Activated T-helper 2 cell treated with anti-CD3 and anti-CD28 coated beads, Interferon-gamma antibody, Interleukin-2, Interleukin-4, amounts not matched to agents 10 μg/mL and 5 μg/mL and 100 μg/mL, durations not matched to agents 14 hours and 24 hours and 36 hours (primary cell): Measurements from ENCODE around the gene PLOD2. TPM values are rescaled to one million over a fixed set of nuclear protein-coding genes. Genes with fewer than 3 reads are reported as not detected.

Experiments used
- DNase-seq: peaks from one replicate; pipeline ENCODE4 v3.0.0; 2021; ENCODE audit warnings: low spot score
- H3K27ac Mint-ChIP-seq: one replicate; pipeline ENCODE4 v1.8.0; 2021; ENCODE audit warnings: mixed read lengths
- H3K27me3 Mint-ChIP-seq: one replicate; pipeline ENCODE4 v1.8.0; 2021; ENCODE audit warnings: low read depth, mixed read lengths
- H3K36me3 Mint-ChIP-seq: one replicate; pipeline ENCODE4 v1.8.0; 2021; ENCODE audit warnings: low read depth, mixed read lengths
- H3K4me1 Mint-ChIP-seq: one replicate; pipeline ENCODE4 v1.8.0; 2021; ENCODE audit warnings: low read depth, mixed read lengths
- H3K4me3 Mint-ChIP-seq: one replicate; pipeline ENCODE4 v1.8.0; 2021; ENCODE audit warnings: low read depth, mild to moderate bottlenecking, moderate library complexity, mixed read lengths
- H3K9me3 Mint-ChIP-seq: one replicate; pipeline ENCODE4 v1.8.0; 2021; ENCODE audit warnings: mixed read lengths
- intact Hi-C: fragments of 100-400 bp; cut with micrococcal nuclease; formaldehyde crosslinking; loops from one replicate; pipeline ENCODE4 v1.15.1; 2023
- total RNA-seq: library from RNA; stranded (reverse); gene quantifications from 2 replicates; pipeline ENCODE4 v1.2.3, GENCODE V29; 2022

The PLOD2 gene
- total RNA-seq, 1 donor from 2014 or later: 2.2 TPM

GRCh38 chr3:146072824-146073223 lies 88.2 kb downstream of the PLOD2 start:
- Mint-ChIP-seq H3K4me1 (no peaks in the 10 kb centered on the region), H3K9me3 (no peaks in the 10 kb centered on the region), H3K27ac (no peak overlapping the region), H3K36me3 (no peaks in the 10 kb centered on the region), H3K27me3 (no peaks in the 10 kb centered on the region), H3K4me3 (no peak overlapping the region)
- DNase-seq: no peak
- intact Hi-C loops: no loop called here

- Mint-ChIP-seq H3K27me3 (no peaks in the 10 kb centered on the region), H3K4me1 (no peaks in the 10 kb centered on the region), H3K27ac (no peak overlapping the region), H3K36me3 (no peaks in the 10 kb centered on the region), H3K4me3 (no peak overlapping the region), H3K9me3 (no peaks in the 10 kb centered on the region)
- DNase-seq: no peak
- intact Hi-C loops: no loop called here
Observed at GRCh38 chr3:146072061-146072460, 88.9 kb downstream of the PLOD2 start.

- Mint-ChIP-seq H3K4me3 (no peak overlapping the region), H3K36me3 (no peaks in the 10 kb centered on the region), H3K27ac (no peak overlapping the region), H3K4me1 (no peaks in the 10 kb centered on the region), H3K27me3 (no peaks in the 10 kb centered on the region), H3K9me3 (no peaks in the 10 kb centered on the region)
- intact Hi-C loops: no loop called here
- DNase-seq: no peak
Observed at GRCh38 chr3:146071632-146072031, 89.4 kb downstream of the PLOD2 start.

- Mint-ChIP-seq H3K4me3 (no peak overlapping the region), H3K9me3 (no peaks in the 10 kb centered on the region), H3K4me1 (no peaks in the 10 kb centered on the region), H3K27ac (no peak overlapping the region), H3K27me3 (no peaks in the 10 kb centered on the region), H3K36me3 (no peaks in the 10 kb centered on the region)
- no peak for DNase-seq
- intact Hi-C loops: loop anchor here (5.0 kb wide), 1 partner anchor 510 kb away; no protein-coding TSS in a partner anchor
Observed at GRCh38 chr3:146067048-146067447, 93.9 kb downstream of the PLOD2 start.

GRCh38 chr3:146065573-146066006 lies 95.4 kb downstream of the PLOD2 start:
- H3K4me1 Mint-ChIP-seq: no peaks in the 10 kb centered on the region
- no peak overlapping the region for H3K4me3 Mint-ChIP-seq
- H3K9me3 Mint-ChIP-seq: no peaks in the 10 kb centered on the region
- no peaks in the 10 kb centered on the region for H3K27me3 Mint-ChIP-seq
- no peaks in the 10 kb centered on the region for H3K36me3 Mint-ChIP-seq
- H3K27ac Mint-ChIP-seq: no peak overlapping the region
- intact Hi-C loops: loop anchor here (2.0 to 5.0 kb wide), 2 partner anchors 123 to 512 kb away; no protein-coding TSS in a partner anchor
- no peak for DNase-seq

- Mint-ChIP-seq H3K4me1 (no peaks in the 10 kb centered on the region), H3K27me3 (no peaks in the 10 kb centered on the region), H3K4me3 (no peak overlapping the region), H3K9me3 (no peaks in the 10 kb centered on the region), H3K36me3 (no peaks in the 10 kb centered on the region), H3K27ac (no peak overlapping the region)
- intact Hi-C loops: no loop called here
- no peak for DNase-seq
Observed at GRCh38 chr3:146058241-146058640, 102.7 kb downstream of the PLOD2 start.

- DNase-seq: no peak
- no peaks in the 10 kb centered on the region for H3K4me1 Mint-ChIP-seq
- H3K27ac Mint-ChIP-seq: no peak overlapping the region
- intact Hi-C loops: no loop called here
- H3K27me3 Mint-ChIP-seq: no peaks in the 10 kb centered on the region
- no peak overlapping the region for H3K4me3 Mint-ChIP-seq
- no peaks in the 10 kb centered on the region for H3K36me3 Mint-ChIP-seq
- H3K9me3 Mint-ChIP-seq: no peaks in the 10 kb centered on the region
Observed at GRCh38 chr3:146052791-146053310, 108.1 kb downstream of the PLOD2 start.

- Mint-ChIP-seq H3K36me3 (no peaks in the 10 kb centered on the region), H3K4me1 (no peaks in the 10 kb centered on the region), H3K27ac (no peak overlapping the region), H3K9me3 (no peaks in the 10 kb centered on the region), H3K4me3 (no peak overlapping the region), H3K27me3 (no peaks in the 10 kb centered on the region)
- intact Hi-C loops: no loop called here
- no peak for DNase-seq
Observed at GRCh38 chr3:146052056-146052790, 108.8 kb downstream of the PLOD2 start.

GRCh38 chr3:146050691-146051090 lies 110.3 kb downstream of the PLOD2 start:
- Mint-ChIP-seq H3K4me1 (no peaks in the 10 kb centered on the region), H3K36me3 (no peaks in the 10 kb centered on the region), H3K27me3 (no peaks in the 10 kb centered on the region), H3K9me3 (no peaks in the 10 kb centered on the region), H3K27ac (no peak overlapping the region), H3K4me3 (no peak overlapping the region)
- no peak for DNase-seq
- intact Hi-C loops: no loop called here

- Mint-ChIP-seq H3K4me1 (no peaks in the 10 kb centered on the region), H3K4me3 (no peak overlapping the region), H3K9me3 (no peaks in the 10 kb centered on the region), H3K36me3 (no peaks in the 10 kb centered on the region), H3K27me3 (no peaks in the 10 kb centered on the region), H3K27ac (no peak overlapping the region)
- no peak for DNase-seq
- intact Hi-C loops: no loop called here
Observed at GRCh38 chr3:146047485-146047884, 113.5 kb downstream of the PLOD2 start.

GRCh38 chr3:146044046-146044445 lies 116.9 kb downstream of the PLOD2 start:
- DNase-seq: no peak
- Mint-ChIP-seq H3K4me1 (no peaks in the 10 kb centered on the region), H3K27me3 (no peaks in the 10 kb centered on the region), H3K27ac (no peak overlapping the region), H3K4me3 (no peak overlapping the region), H3K9me3 (no peaks in the 10 kb centered on the region), H3K36me3 (no peaks in the 10 kb centered on the region)
- intact Hi-C loops: no loop called here

- Mint-ChIP-seq H3K4me1 (no peaks in the 10 kb centered on the region), H3K36me3 (no peaks in the 10 kb centered on the region), H3K9me3 (no peaks in the 10 kb centered on the region), H3K4me3 (no peak overlapping the region), H3K27me3 (no peaks in the 10 kb centered on the region), H3K27ac (no peak overlapping the region)
- DNase-seq: no peak
- intact Hi-C loops: no loop called here
Observed at GRCh38 chr3:146040630-146041029, 120.4 kb downstream of the PLOD2 start.

- Mint-ChIP-seq H3K27ac (no peak overlapping the region), H3K27me3 (no peaks in the 10 kb centered on the region), H3K9me3 (no peaks in the 10 kb centered on the region), H3K4me3 (no peak overlapping the region), H3K36me3 (no peaks in the 10 kb centered on the region), H3K4me1 (no peaks in the 10 kb centered on the region)
- intact Hi-C loops: no loop called here
- DNase-seq: no peak
Observed at GRCh38 chr3:146037697-146038096, 123.3 kb downstream of the PLOD2 start.
